ENCODE results near the gene SSTR5.

The SSTR5 gene

GRCh38 chr16:1056196-1056595, 16.4 kb upstream of the SSTR5 start:
- no peak for DNase-seq

DNA sequence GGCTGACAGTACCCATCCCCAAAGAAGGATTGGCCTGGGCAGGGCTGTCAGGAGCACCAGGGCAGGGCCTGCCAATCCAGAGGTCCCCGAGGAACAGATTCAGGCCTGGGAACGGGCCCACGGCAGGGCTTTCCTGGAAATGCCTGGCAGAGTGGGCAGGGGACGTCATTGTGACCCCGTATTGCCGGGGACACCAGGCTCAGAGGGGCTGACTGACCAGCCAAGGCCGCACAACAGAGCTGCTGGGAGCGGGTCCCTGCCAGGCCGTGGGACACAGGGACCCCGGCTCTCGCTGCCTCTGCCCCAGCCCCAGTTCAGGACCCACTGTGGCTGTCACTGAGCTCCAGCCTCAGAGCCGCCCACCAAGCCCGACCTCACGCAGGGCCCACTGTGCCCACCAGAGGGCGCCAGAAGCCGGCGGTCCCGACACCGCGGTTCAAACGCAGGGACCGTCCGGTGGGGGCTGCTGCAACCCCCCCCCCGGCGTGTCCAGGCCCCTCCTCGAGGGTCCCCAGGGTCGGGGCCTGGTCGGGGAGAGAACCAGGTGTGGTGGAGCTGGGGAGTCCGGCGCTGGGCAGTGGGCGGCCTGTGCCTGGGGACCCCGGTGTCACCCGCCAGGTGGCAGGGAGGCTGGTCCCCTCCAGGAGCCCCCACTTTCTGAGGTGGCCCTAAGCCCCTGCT, 15.2 kb upstream of the SSTR5 start:
- DNase-seq, result peak; percentile 72

GRCh38 chr16:1058216-1058615, 14.3 kb upstream of the SSTR5 start:
- no peak for DNase-seq

DNA sequence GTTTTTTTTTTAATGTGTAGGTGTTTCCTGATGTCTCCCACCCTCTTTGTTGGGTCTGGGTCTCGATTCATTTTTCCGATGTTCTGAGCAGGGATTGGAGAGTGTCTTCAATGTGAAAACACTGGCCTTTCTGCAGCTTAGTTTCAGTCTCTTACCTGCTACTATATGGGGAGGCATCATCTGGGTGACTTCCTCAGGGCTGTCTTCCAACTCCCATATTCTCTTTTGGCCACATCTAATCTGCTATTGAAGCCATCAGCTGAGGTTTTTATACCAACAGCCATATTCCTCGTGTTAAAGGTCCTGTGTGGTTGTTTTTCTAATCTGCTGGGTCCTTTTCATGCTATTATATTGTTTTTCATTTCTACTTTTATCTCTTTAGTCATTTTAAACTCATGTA, 13.2 kb upstream of the SSTR5 start:
- DNase-seq, result no peak

DNA sequence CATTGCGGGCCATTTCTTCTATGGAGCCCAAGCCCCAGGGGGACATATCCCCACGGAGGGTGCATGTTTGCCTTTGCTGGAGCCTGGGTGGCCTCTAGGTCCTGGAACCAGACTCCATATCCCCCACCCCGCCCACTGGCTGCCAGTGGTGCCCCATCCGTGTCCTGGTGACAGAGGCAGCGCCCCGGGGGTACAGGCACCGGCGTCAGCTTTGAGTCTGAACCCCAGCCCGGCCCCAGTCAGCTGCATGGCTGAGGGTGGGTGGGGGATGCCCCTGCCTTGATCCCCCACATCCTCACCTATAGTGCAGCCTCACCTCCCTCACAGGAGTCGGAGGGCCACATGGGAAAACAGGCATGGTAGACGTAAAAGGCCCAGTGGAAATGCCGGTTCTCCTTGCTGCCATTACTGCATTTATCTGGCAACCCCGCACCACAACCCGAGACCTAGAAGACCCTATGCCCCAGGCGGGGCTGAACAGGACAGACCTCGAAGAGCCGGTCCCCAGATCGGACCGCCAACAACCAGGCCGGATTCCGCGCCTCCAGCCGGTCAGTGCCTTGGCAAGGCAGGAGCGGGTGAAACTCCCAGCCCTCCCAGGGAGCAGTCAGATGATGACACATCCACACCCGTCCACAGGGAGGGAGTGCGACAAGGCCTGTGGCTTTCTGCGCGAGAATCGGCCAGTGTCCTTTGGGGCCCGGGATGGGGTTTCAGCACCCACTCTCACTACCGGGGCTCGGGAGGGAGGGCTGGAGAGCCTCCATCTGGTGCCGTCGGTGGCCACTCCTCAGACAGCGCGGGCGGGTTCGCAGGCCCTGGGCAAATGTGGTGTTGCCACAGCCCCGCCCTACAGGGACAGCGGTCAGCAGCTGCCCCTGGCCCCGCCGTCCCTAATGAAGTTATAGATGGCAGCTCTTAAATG, 11.9 kb upstream of the SSTR5 start:
- DNase-seq, result no peak

- DNase-seq, result no peak
Measured at GRCh38 chr16:1061769-1062505, 10.6 kb upstream of the SSTR5 start.

GRCh38 chr16:1062895-1063294, 9.7 kb upstream of the SSTR5 start:
- DNase-seq, result no peak

GRCh38 chr16:1063728-1064127, 8.8 kb upstream of the SSTR5 start:
- DNase-seq, result no peak

DNA sequence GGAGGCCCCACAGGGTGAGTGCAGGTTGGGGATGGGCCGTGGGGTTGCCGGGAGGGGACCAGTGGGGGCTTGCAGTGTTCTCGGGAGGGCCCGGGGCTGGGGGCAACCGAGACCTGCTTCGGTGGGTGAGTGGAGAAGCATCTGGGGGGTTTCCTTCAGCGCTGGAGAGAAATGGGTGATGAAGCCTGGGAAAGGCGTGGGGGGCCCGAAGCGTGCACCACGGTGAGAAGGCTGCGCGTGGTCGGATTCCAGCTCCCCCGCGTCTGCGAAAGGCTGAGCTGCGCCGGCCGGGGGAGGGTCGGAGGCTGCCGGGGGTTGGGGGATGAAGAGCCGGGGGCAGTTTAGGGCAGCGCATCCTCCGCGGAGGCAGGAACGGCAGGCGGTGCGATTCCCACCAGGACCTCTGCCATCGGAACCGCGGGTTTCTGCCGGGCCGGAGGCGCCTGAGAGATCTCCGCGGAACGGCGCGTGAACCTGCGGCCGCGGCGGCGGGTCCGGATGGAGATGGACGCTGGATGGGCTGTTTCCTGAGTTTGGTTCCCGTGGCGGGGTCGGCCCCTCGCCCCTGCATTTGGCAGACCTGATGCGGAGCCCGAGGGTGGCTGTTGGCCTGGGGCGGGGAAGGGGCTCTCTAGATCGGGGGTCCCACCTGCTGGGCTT, 6.9 kb upstream of the SSTR5 start:
- no peak for DNase-seq

- DNase-seq, result no peak
Measured at GRCh38 chr16:1066584-1067172, 5.9 kb upstream of the SSTR5 start.

- DNase-seq, result no peak
Measured at GRCh38 chr16:1067629-1068028, 4.9 kb upstream of the SSTR5 start.

DNA sequence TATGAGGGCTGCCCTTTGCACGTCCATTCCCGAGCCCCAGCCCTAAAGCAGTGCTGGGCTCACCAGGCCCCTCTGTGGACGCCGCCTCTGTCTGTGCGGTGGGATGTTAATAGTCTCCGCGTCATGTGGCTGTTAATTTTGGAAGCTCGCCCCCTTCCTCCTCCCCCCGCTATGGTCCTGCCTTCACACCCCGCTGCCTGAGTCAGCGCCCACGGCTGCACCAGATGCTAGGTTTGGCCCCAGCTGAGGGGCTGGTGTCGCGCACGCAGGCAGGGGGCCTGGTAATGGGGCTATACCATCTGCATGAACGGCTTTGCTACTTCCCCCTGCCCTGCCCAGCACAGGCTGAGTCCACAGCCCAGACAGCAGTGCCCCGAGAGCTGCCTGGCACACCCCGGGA, 4.1 kb upstream of the SSTR5 start:
- DNase-seq, result no peak

- DNase-seq, result no peak
Measured at GRCh38 chr16:1069154-1069553, 3.4 kb upstream of the SSTR5 start.

DNA sequence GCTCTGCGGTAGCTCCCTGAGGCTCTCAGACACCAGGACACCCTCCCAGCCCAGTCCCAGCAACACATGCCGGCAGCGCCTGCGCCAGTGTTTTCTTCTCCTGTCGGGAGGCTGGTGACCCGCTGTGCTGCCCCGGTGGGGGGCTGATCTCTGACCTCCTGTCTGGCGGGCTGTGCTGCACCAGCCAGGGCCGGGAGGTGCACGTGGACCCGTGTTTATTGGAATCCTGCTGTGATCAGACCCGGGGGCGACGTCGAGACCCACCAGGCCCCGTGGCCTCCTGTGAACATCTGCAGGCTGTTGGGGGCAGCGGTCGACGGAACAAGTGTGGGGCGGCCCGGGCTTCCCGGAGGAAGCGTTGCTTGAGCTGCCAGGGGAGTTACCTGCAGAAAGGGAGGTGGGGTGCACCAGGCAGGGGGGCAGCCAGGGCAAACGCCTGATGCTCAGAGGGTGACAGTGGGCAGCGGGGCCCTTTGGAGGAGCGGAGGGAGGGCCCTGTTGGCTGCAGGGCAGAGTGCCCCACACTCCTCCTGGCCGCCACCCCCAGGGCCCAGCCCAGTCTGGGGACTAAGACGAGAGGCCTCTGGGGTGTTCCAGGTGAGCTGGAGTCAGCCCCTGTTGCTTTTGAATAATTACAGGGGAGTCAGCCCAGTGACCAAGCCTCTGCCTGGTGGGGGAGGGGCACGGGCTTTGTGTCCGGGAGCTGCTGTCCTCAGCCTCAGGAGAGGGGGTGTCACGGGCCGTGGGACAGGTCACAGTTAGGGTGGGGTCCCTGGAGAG, 2.3 kb upstream of the SSTR5 start:
- DNase-seq, result no peak

GRCh38 chr16:1070864-1071408, 1.6 kb upstream of the SSTR5 start:
- no peak for DNase-seq

- no peak for DNase-seq
Measured at GRCh38 chr16:1071561-1072225, 854 bp upstream of the SSTR5 start.

GRCh38 chr16:1073262-1073558, 663 bp downstream of the SSTR5 start:
- no peak for DNase-seq

DNA sequence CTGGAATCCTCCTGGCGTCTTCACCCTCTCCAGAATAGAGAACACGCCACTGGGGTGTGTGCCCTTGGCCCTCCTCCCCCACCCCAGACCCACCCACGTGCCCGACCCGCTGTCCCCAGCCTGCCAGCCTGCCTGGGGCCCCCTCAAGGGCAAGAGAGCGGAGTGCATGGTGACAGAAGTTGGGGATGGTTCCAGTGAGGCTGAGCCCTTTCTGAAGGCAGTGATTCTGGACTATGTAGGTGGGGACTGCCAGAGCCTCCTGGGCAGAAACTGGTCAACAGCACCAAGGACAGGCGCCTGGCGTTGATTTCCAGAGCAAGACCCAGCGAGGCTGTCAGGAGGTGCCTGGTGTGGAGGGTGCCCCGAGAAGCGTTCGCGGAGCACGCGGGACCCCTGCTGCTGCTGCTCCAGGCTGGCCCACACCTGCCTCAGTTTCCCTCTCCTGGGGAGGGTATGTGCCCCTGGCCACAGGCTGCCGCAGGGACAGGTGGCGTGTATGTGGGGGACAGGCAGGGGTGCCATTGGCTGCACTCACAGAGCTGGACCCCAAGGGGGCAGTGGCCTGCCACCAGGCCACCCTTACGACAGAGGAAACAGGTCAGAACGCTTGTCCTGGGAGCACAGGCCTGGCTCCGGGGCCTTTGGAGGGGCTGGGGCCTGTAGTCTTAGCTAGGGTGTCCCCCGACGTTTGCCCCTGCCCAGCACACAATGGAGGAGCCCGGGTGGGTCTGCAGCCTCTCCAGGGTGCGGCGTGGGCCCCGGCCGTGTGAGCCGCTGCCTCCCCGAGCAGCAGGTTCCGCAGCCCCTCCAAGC, 1.2 kb downstream of the SSTR5 start:
- DNase-seq, result no peak

DNA sequence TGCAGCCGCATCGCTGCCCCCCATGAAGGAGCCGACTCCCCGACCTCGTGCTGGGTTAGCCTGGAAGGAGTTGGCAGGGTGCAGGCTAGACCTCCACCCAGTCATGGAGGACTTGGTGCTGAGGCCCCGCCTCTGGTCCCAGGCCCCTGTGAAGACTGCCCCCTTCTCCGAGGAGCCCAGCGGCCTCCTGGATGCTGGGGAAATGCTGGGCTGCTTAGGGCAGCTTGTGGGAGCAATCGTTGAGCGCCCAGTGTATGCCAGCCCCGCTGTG, 1.8 kb downstream of the SSTR5 start:
- DNase-seq, result no peak

DNA sequence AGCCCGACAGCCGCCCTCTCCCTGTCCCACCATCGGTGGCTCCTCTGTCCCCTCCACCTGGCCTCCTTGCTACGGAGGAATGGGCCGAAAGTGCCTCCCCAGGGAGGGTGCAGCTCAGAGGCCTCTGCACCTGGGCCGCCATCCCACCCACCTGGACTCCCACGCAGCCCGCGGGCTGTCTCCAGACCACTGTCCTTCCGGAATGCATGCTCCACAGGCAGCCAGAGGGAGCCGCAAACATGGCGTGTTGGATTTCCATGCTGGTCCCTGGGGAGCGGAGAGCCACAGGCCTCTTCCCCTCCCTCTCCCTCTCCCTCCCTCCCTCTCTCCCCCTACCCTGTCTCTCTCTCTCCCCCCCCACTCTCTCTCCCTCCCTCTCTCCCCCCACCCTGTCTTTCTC, 3.0 kb downstream of the SSTR5 start:
- no peak for DNase-seq
